GM21515 (cell line): Measurements from ENCODE around the gene UGT1A4.
"Not testable (repeated sequence)": the region's sequence is repeated elsewhere in the genome, so short reads cannot be mapped to it uniquely, and the experiment has no call there.

ENCODE experiments used
- ATAC-seq: cut with Tn5 transposase; IDR thresholded peaks from one replicate; pipeline ENCODE4 v1.9.1; 2021; ENCODE audit not compliant: unreplicated experiment

UGT1A4 gene

DNA sequence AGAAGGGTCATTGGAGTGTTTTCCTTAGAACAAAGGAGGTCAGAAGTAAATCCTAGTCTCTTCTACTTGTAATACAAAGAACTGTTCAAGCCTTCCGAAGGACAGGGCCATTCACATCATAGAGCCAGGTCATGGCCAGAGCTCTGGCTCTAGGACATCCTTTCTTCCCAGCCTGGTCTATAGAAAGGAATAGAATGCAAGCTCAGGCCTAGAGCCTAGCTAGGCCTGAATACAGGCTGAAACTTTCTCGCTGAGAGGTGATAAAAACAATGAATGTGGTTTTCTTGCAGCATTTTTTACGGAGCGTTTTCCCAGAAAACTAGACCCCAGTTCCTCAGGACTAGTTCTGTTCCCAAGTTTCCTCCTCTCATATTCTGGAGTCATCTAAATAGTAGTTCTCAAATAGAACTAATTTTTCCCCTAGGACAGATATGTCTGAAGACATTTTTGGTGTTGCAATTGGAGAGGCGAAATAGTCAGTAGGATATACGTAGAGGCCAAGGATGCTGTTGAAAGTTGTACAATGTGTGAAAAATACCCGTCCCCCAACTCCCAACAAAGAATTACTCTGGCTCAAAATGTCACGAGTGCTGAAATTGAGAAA, 19.0 kb upstream of the UGT1A4 start:
- ATAC-seq = no peak

DNA sequence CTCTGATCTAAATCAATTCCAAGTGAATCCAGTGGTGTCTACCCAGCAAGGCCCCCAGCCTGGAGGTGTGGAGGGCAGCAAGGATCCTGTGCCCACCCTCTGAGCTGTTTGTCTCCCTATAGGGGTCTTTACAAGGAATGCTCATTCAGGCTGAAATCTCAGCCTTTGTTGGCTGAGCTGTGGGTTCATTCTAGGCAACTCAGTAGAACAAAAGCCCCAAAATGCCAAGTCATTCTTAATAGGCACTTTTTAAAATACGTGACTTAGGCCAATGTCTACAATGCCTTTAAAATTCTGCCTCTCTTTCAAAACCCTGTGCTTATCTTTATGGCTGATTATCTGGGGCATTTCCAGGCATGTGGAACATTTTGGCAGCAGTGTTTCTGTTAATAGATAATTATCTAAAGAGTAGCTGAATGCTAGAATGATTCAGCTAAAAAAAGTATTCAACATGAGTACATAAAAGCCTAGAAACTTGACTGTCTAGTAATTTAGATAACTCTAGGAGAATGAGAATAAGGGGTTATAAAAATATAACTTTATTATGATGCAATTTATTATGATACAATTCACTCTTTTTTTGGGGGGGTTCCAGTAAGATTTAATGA, 18.4 kb upstream of the UGT1A4 start:
- ATAC-seq = no peak

DNA sequence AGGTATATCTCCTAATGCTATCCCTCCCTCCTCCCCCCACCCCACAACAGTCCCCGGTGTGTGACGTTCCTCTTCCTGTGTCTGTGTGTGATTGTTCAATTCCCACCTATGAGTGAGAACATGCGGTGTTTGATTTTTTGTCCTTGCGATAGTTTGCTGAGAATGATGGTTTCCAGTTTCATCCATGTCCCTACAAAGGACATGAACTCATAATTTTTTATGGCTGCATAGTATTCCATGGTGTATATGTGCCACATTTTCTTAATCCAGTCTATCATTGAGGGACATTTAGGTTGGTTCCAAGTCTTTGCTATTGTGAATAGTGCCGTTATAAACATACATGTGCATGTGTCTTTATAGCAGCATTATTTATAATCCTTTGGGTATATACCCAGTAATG, 17.7 kb upstream of the UGT1A4 start:
- ATAC-seq = not testable (repeated sequence)

DNA sequence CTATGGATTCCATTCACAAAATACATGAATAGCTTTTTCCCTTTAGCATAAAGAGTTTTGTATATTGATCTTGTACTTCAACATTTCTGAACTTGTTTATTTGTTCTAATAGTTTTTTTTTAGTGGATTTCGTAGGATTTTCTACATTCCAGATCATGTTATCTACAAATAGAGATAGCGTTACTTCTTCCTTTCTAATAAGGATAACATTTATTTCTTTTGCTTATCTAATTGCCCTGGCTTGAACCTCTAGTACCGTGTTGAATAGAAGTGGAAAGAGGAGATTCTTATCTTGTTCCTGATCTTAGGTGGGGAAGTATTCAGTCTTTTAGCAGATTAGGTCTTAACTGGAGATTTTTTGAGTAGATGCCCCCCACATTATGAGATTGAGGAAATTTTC, 16.3 kb upstream of the UGT1A4 start:
- ATAC-seq = no peak

DNA sequence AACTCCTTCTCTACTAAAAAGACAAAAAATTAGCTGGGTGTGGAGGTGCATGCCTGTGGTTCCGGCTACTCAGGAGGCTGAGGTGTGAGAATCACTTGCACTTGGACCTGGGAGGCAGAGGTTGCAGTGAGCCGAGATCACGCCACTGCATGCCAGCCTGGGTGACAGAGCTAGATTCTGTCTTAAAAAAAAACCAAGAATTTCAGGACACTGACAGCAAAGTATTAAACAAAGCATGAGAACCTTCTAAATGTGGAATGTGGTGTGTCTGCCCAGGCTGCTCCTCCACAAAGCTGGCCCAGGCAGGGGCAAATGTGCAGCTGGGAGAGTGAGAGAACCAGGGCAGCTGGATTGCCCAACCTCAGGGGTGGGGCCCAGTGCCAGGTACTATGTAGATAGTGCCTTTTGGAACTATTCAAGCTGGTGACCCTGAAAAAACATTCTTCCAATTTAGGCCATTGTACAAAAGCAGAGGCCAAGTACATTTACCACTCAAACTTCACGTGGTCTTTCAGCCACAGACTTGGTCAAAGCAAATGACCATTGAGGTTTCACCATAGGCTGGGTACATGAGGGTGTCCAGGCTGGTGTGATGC, 12.5 kb upstream of the UGT1A4 start:
- no peak for ATAC-seq

DNA sequence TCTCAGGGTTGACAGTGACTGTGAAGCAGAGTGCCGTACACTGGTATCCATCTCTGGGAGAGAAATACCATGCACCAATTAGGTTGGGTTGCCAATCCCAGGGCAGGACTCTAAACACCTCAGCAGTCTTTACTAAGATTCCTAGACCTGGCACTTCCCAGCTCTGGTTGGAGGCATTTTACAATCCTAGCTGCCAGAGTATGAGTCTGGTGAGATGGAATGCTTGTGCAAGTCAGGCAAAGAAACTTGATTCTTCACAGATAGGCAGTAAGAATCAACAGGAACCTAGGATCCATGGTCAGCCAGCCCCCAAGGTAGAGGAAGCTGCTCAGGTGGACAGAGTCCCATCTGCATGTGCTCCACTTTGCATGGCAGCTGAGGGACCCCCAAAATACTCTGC, 11.8 kb upstream of the UGT1A4 start:
- ATAC-seq = no peak

DNA sequence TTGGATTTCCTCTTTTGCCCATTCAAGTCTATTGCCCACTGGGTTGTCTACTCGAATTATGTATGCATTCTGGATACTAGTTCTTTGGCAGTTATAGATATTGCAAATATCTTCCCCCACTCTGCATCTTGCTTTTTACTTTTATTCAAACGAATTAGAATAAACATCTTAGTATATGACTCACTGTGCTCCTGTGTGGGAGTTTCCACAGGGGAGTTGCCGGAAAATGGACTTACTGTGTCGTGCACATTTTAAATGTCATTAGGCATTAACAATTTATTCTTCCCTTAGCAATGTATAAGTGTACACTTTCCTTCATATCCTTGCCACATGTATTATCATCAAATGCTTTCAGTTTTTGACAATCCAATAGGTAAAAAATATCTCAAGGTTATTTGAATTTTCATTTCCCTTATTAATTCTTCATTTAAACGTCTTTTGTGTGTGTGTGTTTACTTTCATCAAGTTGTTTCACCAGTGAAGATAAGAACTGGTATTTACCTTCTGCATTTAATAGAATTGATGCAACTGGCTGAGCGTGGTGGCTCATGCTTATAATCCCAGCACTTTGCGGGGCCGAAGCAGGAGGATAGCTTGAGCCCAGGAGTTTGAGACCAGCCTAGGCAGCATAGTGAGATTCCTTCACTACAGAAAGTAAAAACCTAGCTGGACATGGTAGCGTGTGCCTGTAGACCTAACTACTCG, 10.4 kb upstream of the UGT1A4 start:
- ATAC-seq = no peak

DNA sequence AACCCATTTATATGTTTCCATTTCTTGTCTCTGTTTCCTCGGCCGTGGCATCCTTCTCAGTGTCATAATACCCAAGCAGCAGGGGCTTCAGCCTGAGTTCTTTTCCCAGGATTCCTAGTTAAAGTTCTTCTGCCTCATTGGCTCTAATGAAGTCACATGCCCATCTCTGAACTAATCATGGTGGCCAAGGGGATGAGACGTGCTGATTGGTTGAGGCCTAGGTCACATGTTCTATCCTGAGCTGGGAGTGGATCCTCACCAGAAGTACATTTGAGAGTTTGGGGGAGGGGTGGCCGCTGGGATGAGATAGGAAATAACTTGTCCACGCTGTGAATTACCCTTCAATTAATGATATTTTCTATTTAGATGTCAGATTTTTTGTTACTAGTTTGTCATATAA, 9.6 kb upstream of the UGT1A4 start:
- no peak for ATAC-seq

DNA sequence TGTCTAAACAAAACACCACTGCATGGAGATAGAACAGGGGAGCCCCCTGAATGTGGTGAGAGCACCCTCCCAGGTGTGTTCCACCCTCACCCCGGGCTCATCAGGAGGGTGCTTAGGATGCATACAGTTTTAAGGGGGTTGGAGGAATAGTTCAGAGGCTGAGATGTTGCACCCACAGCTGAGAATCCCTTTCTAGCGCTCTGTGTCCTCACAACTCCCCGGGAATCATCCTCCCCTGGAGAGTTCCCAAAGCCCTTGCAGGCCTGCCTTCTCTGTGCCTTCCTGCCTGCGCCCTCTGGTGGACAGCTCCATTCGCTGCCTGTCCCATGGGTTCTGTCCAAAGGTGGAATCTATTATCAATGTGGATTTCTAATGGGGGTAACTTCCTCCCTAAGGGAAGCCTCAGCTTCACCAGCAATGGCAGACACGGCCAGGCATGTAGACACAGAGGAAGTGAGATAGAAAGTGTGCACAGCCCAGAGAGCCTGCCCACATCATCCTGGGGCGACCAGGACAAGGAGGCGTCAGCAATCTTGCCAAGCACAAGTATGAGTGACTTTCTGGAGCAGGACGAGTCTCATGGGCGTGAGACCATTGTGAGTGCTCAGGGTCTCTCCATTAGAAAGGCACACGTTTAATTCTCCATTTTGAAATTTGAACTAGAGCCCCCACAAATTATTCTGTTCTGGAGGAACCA, 7.1 kb upstream of the UGT1A4 start:
- no peak for ATAC-seq

DNA sequence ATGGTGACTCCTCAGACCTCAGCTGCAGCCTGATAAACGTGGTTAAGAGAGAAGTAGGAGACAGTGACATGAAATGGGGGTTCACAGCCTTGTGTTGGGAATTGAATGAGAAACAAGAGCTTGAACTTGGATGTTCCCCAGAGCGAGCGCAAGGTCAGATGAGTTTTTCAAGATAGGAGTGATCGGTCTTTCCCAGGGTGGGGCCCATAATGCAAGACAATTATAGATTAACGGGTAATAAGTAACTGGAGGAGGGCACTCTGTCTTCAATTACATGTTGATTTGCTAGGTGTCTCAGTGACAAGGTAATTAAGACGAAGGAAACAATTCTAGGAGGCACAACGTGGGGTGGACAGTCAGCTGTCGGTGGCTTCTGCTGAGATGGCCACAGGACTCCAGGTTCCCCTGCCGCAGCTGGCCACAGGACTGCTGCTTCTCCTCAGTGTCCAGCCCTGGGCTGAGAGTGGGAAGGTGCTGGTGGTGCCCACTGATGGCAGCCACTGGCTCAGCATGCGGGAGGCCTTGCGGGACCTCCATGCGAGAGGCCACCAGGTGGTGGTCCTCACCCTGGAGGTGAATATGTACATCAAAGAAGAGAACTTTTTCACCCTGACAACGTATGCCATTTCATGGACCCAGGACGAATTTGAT, 5.8 kb upstream of the UGT1A4 start, which contains the start of gene UGT1A5:
Gene UGT1A5, plus strand, starts transcription at position 297 of the 651 bp plus-strand sequence. Its CDS starts 85 bp downstream, at position 382.
- ATAC-seq = no peak

DNA sequence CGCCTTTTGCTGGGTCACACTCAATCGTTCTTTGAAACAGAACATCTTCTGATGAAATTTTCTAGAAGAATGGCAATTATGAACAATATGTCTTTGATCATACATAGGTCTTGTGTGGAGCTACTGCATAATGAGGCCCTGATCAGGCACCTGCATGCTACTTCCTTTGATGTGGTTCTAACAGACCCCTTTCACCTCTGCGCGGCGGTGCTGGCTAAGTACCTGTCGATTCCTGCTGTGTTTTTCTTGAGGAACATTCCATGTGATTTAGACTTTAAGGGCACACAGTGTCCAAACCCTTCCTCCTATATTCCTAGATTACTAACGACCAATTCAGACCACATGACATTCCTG, 5.3 kb upstream of the UGT1A4 start:
- ATAC-seq = no peak

DNA sequence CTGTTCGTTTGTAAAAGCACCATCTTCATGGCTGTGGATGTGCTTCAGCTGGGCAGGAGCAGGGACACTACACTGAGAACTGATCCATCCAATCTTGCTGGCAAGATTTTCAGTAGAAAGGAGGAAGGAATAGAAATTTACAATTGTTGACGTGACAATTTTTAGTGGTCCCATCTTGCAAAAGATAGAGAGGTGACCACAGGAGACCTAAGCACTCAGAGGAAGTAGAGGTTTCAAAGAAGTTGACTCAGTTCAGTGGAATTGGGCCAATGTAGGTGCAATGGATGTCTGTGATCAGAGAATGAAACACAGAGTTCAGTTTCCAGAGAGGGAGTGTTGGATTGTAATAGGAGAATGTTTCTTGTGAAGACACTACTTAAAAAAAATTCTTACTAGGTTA, 4.4 kb upstream of the UGT1A4 start:
- no peak for ATAC-seq

DNA sequence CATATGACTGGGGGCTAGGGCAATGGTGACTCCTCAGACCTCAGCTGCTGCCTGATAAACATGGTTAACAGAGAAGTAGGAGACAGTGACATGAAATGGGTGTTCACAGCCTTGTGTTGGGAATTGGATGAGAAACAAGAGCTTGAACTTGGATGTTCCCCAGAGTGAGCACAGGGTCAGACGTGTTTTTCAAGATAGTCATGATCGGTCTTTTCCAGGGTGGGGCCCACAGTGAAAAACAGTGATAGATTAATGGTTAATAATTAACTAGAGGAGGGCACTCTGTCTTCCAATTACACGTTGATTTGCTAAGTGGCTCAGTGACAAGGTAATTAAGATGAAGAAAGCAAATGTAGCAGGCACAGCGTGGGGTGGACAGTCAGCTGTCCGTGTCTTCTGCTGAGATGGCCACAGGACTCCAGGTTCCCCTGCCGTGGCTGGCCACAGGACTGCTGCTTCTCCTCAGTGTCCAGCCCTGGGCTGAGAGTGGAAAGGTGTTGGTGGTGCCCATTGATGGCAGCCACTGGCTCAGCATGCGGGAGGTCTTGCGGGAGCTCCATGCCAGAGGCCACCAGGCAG, 10.3 kb downstream of the UGT1A4 start, which contains the start of gene UGT1A3:
Gene UGT1A3, plus strand, starts transcription at position 320 of the 579 bp plus-strand sequence. Its CDS starts 85 bp downstream, at position 405.
- no peak for ATAC-seq

DNA sequence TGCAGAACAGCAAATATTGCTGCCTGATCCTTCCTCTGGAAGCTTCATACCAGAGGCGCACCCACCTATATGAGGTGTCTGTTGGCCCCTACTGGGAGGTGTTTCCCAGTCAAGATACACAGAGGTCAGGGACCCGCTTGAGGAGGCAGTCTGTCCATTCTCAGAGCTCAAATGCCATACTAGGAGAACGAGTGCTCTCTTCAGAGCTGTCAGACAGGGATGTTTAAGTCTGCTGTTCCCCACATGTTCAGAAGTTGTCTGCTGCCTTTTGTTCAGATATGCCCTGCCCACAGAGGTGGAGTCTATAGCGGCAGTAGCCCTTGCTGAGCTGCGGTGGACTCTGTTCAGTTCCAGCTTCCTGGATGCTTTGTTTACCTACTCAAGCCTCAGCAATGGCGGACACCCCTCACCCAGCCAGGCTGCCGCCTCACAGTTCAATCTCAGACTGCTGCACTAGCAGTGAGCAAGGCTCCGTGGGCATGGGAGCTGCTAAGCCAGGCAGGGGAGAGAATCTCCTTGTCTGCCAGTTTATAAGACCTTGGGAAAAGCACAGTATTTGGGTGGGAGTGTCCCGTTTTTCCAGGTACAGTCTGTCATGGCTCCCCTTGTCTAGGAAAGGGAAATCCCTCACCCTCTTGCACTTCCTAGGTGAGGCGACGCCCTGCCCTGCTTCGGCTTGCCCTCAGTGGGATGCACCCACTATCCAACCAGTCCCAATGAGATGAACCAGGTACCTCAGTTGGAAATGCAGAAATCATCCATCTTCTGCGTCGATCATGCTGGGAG, 18.5 kb downstream of the UGT1A4 start:
- not testable (repeated sequence) for ATAC-seq

DNA sequence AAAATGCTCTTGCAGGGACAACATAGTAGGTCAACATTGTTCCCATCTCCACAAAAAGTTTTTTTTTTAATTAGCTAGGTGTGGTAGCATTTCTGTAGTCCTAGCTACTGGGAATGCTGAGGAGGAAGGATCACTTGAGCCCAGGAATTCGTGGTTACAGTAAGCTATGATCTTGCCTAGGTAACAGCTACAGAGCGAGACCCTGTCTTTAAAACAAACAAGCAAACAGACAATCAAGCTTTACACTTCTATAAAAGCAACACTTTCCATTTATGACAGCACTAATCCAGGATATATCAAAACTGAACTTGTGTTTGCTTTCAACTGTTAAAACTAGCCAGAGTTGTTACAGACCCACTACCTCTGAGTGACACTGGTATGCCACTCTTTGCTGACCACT, 22.3 kb downstream of the UGT1A4 start:
- no peak for ATAC-seq

DNA sequence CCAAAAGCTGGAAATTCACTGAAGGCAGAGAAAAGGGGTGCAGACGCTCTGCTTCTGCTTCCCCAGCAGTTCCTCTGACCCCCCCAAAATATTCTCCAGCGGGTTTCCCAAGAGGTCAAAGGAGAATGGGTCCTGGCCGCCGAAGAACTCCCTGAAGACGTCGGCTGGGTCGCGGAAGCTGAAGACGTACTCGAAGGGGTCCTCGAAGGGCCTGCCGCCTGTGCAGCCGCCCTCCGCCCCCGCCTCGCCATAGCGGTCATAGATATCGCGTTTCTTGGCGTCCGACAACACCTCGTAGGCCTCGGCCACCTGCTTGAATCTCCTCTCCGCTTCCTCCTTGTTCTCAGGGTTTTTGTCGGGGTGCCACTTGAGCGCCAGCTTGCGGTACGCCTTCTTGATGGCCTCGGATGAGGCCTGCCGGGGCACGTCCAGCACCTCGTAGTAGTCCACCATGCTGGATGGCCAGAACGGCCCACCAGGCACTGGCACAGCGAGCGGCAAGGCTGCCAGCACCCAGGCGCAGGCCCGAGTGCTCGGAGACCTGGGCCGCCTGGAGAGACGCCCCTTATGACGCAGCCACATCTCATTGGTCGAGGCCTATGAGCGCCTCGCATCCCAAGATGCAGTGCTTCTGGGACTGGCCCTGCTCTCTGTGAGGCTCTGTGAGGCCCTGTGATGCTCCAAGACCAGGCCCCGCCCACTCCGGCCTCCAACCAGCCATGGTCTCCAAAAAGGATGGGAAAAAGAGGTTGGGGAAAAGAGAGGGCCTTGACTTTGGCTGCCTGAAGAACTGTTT, 25.1 kb downstream of the UGT1A4 start:
- no peak for ATAC-seq

DNA sequence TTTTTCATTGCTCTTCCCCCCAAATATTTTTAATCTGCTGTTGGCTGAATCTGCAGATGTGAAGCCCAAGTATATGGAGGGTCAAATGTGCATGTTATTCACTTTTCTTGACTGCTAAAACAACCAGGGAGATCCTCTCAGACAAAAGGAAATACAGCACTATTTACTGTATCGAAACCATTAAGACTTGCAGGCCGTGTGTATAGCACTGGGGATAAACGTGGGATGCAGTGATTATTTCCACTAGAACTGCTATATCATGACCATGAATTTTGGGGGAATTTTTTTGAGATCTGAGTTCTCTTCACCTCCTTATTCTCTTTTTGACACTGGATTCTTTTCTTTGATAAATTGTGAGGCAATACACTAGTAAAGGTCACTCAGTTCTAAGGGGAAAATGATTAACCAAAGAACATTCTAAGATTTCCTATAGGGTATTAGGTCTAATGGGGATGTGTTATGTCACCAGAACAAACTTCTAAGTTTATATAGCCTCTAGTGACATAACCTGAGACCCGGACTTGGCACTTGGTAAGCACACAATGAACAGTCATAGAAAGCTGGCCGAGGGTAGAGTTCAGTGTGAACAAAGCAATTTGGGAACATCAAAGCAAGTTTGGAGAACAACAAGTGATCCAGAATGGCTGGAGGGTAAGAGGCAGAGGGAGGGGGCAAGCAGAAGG, 26.7 kb downstream of the UGT1A4 start:
- no peak for ATAC-seq

DNA sequence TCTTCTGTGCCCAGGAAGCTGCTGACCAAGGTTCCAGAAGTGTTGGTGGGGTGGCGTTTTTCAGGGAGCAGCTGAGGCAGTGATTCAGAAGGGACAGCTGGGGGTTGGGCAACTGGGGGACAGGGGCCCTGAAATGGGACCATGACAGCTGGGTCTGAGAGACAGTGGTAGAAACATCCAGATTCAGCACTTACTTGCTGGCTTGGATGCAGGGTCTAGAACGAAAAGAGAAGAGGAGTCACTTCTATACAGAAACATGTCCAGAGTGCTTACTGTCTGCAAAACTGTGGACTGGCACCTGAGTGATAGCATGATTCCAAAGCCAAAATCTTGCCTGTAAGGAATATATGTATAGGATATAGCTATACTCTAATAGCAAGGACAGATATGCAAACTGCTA, 27.3 kb downstream of the UGT1A4 start:
- ATAC-seq = not testable (repeated sequence)
